ENCODE data around the gene TOMM70.
"Not testable (repeated sequence)": the region's sequence is repeated elsewhere in the genome, so short reads cannot be mapped to it uniquely, and the experiment has no call there.

TOMM70 gene

DNA sequence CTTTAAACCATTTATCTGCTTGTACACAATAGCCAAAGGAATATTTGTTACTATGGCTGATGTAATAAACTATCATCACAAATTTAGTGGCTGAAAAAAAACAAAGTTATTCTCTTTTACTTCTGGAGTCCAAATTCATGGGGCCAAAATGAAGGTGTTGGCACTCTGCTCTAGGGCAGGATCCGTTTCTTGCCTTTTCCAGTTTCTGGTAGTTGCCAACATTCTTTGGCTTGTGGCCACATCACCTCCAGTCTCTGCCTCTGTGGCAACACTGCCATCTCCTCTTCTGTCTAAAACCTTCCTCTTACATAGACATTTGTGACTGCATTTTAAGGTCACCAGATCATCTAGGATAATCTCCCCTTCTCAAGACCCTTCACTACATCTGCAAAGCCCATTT lies 39.0 kb downstream of the TOMM70 start:
- H3K4me3 ChIP-seq (ENCODE audit: low read length), result no peak overlapping the region
- no peak for TF ChIP-seq ZNF274 (IDR thresholded peaks at IDR 0.05; ENCODE audit: low read depth, low read length)

DNA sequence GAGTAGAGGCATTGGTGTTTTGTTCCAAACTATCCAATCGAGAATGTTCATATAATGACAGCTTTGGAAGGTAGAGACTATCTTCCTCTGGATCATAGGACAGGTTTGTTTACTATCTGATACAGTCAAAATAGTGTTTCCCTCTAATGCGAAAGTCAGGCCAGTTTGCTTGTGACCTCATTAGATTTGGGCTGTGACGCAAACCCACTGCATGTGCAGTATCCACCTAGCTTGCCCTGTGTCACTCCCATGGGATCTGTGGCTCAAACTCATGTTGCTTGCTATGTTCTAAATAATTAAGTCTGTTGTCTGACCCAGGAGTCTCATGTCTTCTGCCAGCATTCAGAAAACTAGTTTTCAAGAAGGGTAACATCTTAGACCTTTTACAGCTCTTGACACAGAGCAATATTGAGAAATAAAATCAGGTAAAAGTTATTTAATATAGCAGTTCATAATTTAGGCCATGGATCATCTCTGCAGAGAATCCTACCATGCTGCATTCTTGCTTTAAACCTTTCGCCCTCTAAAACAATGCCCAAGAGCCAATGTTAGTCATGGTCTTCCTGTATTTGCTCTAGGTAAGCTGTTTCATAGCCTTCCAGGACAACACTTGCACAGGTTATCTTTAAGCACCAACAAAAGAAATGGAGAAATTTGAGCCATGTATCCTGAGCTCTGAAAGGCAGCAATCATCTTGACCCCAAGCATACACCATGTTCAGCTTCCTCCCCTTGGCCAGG lies 40.0 kb downstream of the TOMM70 start:
- TF ChIP-seq ZNF274 (IDR thresholded peaks at IDR 0.05; ENCODE audit: low read depth, low read length), result no peak
- H3K4me3 ChIP-seq (ENCODE audit: low read length), result no peak overlapping the region

DNA sequence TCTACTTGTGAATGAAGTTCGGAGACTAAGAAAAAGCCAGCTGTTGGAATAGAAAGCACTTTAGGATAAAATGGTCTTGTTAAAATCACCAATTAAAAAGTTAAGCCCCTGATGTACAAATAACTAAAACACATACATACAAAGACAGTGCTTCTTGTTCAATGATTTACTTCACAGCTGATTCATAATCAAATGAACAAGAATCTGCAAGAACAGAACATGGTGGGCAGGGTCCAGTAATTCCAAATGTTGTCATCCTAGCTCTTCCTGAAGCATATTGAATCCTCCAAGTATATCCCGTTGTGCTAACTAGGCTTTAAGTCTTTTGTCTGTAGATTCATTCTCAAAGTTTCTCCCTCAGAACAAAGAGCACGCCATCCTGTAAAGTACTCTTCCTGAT lies 41.9 kb downstream of the TOMM70 start:
- TF ChIP-seq ZNF274 (IDR thresholded peaks at IDR 0.05; ENCODE audit: low read depth, low read length), result no peak
- H3K4me3 ChIP-seq (ENCODE audit: low read length), result no peak overlapping the region

GRCh38 chr3:100358413-100358812 lies 42.5 kb downstream of the TOMM70 start:
- TF ChIP-seq ZNF274 (IDR thresholded peaks at IDR 0.05; ENCODE audit: low read depth, low read length), result no peak
- H3K4me3 ChIP-seq (ENCODE audit: low read length), result no peak overlapping the region

DNA sequence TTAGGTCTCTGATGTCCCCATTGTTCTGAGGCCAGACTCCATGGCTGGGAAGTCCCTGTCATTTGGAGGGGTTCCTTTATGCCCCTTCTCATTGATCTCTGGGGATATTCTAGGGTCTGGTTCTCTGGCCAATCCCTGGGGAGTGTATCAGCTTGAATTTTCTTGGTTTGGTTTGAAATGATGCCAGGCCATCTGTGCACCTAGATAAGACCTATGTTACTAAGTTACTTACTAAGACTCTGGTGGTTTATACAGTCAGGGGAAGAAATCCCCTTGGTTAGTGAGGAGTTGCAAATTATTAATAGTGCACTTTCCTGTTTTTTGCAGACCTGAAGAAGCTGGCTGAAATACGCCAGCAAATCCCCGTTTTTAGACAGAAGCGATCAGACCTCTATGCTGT lies 46.0 kb downstream of the TOMM70 start:
- no peak for TF ChIP-seq ZNF274 (IDR thresholded peaks at IDR 0.05; ENCODE audit: low read depth, low read length)
- H3K4me3 ChIP-seq (ENCODE audit: low read length), result no peak overlapping the region

- TF ChIP-seq ZNF274 (IDR thresholded peaks at IDR 0.05; ENCODE audit: low read depth, low read length), result no peak
- H3K4me3 ChIP-seq (ENCODE audit: low read length), result no peak overlapping the region
Observed at GRCh38 chr3:100352296-100353231, 48.3 kb downstream of the TOMM70 start.

DNA sequence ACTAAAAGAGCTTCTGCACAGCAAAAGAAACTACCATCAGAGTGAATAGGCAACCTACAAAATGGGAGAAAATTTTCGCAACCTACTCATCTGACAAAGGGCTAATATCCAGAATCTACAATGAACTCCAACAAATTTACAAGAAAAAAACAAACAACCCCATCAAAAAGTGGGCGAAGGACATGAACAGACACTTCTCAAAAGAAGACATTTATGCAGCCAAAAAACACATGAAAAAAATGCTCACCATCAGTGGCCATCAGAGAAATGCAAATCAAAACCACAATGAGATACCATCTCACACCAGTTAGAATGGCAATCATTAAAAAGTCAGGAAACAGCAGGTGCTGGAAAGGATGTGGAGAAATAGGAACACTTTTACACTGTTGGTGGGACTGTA lies 49.1 kb downstream of the TOMM70 start:
- not testable (repeated sequence) for H3K4me3 ChIP-seq (ENCODE audit: low read length)

DNA sequence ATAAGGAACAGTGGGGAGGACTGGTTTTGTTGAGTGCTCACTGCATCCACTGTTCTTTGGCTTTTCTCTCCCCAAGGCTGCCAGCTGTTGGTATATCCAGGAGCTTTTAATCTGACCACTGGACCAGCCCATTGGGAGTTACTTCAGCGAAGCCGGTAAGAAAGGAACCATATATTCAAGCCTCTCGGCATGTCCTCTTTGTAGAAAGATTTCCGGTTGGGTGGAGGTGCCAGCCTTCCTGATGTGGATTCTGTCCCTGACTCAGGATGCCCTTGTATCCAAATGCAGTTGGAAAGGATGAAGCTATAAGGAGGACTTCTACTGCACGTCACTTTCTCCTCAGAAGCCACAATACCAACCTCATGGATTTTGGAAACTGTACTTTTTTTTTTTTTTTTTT lies 52.2 kb downstream of the TOMM70 start:
- no peak for TF ChIP-seq ZNF274 (IDR thresholded peaks at IDR 0.05; ENCODE audit: low read depth, low read length)
- no peak overlapping the region for H3K4me3 ChIP-seq (ENCODE audit: low read length)

DNA sequence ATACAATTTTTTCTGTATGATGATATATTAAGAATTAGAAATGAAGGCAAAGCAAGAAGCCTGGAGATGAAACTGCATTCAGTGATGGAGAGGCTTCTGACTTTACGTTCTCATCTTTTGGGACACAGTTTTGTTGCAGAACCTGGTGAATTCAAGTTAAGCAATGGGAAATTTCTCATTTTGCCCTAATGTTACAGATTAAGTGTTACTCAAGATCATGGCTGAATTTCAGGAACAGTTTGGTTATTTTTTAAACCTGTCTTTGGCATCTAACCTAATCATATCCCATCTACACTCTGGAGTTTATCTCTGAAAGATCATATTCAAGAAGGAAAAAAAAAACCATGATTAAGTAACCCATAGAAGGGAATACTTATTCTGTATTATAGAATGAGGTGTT lies 60.4 kb downstream of the TOMM70 start:
- H3K4me3 ChIP-seq (ENCODE audit: low read length), result no peak overlapping the region
- TF ChIP-seq ZNF274 (IDR thresholded peaks at IDR 0.05; ENCODE audit: low read depth, low read length), result no peak

DNA sequence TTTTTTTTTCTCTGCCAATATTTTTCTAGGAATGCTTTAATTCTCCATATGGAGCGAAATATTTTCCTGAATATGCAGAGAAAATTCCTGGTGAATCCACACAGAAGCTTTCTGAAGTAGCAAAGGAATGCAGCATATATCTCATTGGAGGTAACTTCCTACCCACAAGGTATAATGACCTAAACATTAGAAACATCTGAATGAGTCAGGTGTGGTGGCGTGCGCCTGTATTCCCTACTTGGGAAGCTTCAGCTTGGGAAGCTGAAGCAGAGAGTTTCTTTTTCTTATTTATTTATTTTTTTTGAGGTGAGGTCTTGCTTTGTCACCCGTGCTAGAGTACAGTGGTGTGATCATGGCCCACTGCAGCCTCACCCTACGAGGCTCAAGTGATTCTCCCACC lies 61.1 kb downstream of the TOMM70 start:
- no peak overlapping the region for H3K4me3 ChIP-seq (ENCODE audit: low read length)
- no peak for TF ChIP-seq ZNF274 (IDR thresholded peaks at IDR 0.05; ENCODE audit: low read depth, low read length)

DNA sequence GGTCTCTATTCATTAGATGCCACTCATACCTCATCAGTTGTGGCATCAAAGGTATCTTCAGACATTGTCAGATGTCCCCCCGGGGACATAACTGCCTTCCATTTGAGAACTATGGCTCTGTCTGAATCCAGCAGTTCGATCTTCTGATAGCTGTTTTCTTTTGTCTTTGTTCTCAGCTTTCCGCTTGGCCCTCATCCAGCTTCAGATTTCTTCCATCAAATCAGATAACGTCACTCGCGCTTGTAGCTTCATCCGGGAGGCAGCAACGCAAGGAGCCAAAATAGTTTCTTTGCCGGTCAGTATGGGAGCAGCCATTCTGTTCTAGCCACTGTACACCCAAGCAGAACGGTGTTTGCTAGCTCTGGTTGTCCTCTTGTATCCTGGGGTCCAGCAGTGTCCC lies 62.0 kb downstream of the TOMM70 start:
- TF ChIP-seq ZNF274 (IDR thresholded peaks at IDR 0.05; ENCODE audit: low read depth, low read length), result no peak
- no peak overlapping the region for H3K4me3 ChIP-seq (ENCODE audit: low read length)

GRCh38 chr3:100336229-100336628 lies 64.7 kb downstream of the TOMM70 start:
- not testable (repeated sequence) for H3K4me3 ChIP-seq (ENCODE audit: low read length)

DNA sequence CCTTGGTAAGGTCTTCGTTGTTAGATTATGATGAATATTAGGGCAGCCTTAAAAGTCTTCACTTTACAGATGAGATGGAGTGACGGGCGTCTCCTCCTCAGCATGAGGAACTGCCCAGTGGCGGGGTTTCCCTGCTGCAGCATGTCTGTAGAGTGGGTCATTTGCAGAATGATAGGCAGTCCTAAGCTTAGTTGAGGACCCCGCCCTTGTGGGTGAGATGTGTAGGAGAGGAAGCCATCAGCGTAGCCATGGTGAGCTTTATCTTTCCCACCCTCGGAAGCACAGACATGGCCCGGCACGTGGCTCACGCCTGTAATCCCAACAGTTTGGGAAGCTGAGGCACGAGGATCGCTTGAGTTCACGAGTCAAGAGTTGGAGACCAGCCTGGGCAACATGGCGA lies 65.5 kb downstream of the TOMM70 start:
- H3K4me3 ChIP-seq (ENCODE audit: low read length), result peak overlapping the region; percentile 91
- TF ChIP-seq ZNF274 (IDR thresholded peaks at IDR 0.05; ENCODE audit: low read depth, low read length), result no peak

- no peak for TF ChIP-seq ZNF274 (IDR thresholded peaks at IDR 0.05; ENCODE audit: low read depth, low read length)
- peak within 1 kb of the TSS; percentile 91 for H3K4me3 ChIP-seq (ENCODE audit: low read length)
Observed at GRCh38 chr3:100334488-100335351, 66.2 kb downstream of the TOMM70 start, which contains the start of gene NIT2. TSS of gene NIT2 (plus strand) at chr3:100334757. CDS start at chr3:100334792, 35 bp downstream.
